ENCODE measurements around the gene GALNT13.

GALNT13 gene

DNA sequence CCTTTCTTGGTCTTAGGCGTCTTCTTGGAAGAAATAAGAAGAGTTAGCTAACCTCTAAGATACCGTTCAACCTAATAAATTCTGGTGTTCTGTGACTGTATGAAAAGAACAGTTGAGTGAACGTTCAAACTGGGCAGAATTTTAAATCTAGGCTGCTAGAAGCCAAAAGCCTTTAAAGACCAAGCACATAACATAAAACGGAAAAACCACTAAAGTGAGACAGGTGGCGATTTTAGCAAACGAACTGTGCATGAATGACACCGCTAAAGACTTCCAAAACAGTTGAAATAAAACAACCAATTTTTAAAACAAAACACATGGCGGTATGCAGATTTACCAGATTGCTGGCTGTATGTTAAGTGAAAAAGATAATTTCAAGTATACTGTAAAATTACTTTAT lies 73.1 kb downstream of the GALNT13 start:
- no peak for DNase-seq (ENCODE audit: low read depth)

DNA sequence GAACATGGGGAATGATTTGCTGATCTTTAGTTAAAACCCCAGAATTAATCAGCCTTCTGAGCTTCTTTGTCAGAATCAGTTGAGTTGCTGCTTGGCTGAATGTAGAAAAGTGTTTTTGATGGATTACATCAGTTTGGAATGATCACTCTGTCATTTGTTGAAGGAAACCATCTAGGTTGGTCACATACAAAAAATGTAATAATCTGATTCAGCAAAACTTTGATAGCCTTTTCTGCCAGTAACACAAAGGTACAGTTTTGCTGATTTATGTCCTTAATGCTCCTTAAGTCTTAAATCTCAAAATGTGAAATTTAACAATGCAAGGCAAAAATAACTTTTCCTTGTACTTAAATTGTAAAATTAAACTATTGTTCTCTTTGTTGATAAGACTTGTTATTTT lies 74.3 kb downstream of the GALNT13 start:
- DNase-seq (ENCODE audit: low read depth): no peak

GRCh38 chr2:153953761-153954160 lies 82.0 kb downstream of the GALNT13 start:
- DNase-seq (ENCODE audit: low read depth): no peak

DNA sequence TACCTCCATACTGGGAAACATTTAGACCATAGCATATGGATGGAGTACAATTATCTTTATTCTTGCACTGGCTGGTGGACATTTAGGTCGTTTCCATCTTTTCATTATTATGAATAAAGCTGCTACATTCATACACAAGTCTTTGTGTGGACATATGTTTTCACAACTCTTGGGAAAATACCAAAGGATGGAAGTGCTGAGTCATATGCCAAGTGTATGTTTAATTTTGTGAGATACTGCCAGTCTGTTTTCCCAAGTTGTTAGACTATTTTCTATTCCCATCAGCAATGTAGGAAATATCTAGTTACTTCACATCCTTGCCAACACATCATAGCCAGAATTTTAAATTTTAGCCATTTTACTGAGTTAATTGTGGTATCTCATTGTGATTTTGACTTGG lies 91.5 kb downstream of the GALNT13 start:
- DNase-seq (ENCODE audit: low read depth): no peak

DNA sequence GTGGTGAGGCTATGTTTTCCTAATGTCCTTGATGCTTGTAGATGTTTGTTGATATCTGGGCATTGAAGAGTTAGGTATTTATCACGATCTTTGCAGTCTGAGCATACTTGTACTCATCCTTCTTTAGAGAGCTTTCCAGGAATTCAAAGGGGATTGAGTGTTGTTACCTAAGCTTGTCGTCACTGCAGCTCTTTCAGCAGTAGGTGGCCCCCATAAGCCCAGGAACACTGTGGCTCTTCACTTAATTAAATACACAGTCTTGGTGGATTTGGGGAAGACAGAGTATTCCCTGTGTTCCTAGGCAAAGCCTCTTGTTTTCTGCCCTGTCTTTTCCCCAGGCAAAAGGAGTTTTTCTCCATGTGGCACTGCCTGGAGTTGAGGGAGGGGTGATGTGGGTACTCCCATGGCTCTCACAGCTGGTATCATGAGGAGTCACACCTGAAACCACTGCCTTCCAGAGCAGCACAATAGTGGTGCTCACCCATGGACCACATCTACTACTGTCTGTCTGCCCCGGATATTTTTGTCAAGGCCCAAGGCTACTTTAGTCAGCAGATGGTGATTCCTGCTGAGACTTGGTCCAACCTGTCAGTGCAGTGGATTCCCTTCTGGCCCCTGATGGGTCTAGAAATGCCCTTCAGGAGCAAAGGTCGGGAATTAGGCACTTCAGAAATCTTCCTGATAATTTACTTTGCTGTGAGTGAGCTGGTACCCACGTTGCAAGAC lies 95.7 kb downstream of the GALNT13 start:
- no peak for DNase-seq (ENCODE audit: low read depth)

GRCh38 chr2:153971250-153971649 lies 99.5 kb downstream of the GALNT13 start:
- DNase-seq (ENCODE audit: low read depth): no peak

DNA sequence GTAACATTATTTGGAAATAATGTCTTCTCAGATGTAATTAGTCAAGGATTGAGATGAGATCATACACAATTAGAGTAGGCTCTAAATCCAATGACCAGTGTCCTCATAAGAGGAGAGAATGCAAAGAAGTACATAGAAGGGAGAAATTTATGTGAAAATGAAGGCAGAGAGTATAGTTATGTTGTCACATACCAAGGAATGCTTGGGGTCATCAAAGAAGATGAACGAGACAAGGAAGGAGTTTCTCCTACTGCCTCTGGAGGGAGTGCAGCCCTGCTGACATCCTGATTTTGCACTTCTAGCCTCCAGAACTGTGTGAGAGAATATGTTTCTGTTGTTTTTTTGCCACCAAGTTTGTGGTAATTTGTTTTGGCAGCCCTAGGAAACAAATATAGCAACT lies 100.1 kb downstream of the GALNT13 start:
- DNase-seq (ENCODE audit: low read depth): no peak

DNA sequence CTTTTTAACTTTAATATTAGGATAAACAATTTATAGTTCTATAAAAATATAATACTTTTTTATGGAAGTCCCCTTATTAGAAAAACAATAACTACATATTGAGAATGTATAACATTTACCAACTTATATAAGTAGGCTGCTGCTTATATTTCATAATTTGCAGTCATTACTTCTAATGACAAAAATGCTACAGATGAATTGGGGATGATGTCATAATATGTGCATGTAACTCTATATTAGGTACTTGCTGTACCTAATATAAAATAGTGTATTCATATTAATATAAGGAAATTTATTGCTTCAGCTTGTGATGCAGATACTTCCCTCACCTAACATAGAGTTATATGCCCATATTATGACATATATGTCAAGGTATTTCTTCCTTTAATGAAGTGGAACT lies 100.7 kb downstream of the GALNT13 start:
- DNase-seq (ENCODE audit: low read depth): no peak

- DNase-seq (ENCODE audit: low read depth): no peak
Observed at GRCh38 chr2:153986488-153987229, 114.9 kb downstream of the GALNT13 start.

GRCh38 chr2:153990771-153991170 lies 119.0 kb downstream of the GALNT13 start:
- DNase-seq (ENCODE audit: low read depth): no peak

- DNase-seq (ENCODE audit: low read depth): no peak
Observed at GRCh38 chr2:154013514-154013913, 141.8 kb downstream of the GALNT13 start.

- no peak for DNase-seq (ENCODE audit: low read depth)
Observed at GRCh38 chr2:154015233-154015632, 143.5 kb downstream of the GALNT13 start.

DNA sequence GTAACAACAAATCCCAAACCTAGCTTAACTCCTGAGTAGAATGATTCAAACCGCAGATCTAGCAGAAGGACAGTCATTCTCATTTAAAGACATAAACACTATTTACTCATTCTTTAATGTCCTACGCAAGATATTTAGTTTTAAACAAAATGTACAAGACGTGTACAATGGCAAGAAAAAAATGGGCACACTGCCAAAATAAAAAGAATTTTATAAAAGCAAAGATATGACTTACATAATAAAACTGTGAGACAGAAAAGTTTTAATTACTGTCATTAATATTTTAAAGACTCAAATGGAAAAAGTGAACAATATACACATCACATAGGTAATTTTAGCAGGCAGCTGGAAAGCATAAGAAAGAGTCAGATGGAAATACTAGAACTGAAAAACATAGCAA lies 157.8 kb downstream of the GALNT13 start:
- no peak for DNase-seq (ENCODE audit: low read depth)

- no peak for DNase-seq (ENCODE audit: low read depth)
Observed at GRCh38 chr2:154032220-154032619, 160.5 kb downstream of the GALNT13 start.

GRCh38 chr2:154046493-154046892 lies 174.8 kb downstream of the GALNT13 start:
- DNase-seq (ENCODE audit: low read depth): no peak

DNA sequence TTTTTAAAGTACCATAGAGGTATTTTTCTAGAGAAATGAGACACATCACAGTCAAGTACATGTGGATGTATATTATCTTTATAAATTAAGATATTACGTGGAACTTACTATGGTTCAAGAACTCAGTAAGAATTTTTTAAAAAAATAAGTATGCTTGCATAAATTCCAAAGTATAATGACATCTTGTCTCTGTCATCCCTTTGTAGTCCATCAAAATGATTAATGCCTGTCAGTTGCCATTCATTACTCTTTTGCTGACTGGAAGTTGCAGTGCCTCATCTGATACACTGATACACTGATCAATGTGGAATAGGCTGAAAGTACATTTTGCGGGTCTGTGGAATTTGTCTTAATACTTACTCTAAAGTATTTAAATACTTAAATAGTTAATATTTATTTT lies 177.2 kb downstream of the GALNT13 start:
- no peak for DNase-seq (ENCODE audit: low read depth)

DNA sequence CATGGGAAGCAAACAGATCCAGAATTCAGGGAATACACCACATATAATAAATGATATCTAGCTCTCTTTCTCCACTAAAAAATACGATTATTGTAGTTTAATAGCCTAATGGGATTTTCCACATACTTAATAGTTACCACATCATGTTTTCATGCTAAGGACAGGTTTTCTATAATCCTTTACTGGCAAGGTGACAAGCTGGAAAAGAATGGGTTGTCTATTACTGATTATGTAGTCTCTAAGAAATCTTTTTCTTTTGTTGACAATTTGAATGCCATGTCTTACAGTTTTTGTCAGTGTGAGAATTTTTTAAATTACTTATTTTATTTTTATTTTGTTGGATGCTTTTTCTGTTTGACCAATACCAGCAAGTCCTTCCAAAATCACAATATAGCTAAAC lies 177.8 kb downstream of the GALNT13 start:
- no peak for DNase-seq (ENCODE audit: low read depth)

DNA sequence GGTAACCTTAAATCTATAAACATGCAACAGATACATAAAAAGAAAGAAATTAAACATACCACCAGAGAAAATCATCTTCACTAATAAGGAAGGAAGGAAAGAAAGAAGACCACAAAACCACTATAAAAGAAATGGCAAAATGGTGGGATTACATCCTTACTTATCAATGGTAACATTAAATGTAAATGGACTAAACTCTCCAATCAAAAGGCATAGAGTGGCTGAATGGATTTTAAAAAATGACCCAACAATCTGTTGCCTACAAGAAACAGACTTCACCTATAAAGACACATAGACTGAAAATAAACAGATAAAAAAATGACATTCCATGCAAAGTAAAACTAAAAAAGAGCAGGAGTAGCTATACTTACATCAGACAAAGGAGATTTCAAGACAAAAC lies 195.4 kb downstream of the GALNT13 start:
- DNase-seq (ENCODE audit: low read depth): no peak

GRCh38 chr2:154078926-154079325 lies 207.2 kb downstream of the GALNT13 start:
- no peak for DNase-seq (ENCODE audit: low read depth)

GRCh38 chr2:154092571-154092970 lies 220.8 kb downstream of the GALNT13 start:
- no peak for DNase-seq (ENCODE audit: low read depth)

GRCh38 chr2:154093856-154094255 lies 222.1 kb downstream of the GALNT13 start:
- DNase-seq (ENCODE audit: low read depth): no peak

DNA sequence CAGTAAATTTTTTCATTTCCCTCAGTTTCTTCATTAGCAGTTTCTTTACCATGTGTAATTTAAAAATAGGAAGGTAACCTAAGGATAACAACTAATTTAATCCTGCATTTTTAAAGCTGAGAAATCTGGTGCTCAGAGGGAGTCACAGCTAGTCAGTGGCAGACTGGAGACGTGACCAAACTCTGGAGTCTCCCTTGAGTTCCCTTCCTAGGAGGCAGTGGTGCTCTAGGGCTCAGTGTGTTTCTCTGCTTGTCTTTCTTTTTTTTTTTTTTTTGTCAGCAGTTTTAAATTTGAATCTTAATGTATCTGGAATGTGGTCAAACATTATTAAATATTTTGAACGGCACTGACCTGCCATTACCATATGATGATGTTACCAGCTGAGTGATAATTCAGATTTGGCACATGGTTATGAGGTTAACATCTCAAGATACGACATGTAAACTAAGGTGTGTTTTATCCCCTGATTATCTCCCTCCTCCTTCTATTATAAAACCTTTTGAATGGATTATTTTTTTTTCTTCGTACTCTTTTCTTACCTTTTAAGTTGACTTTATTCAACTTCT lies 226.2 kb downstream of the GALNT13 start:
- no peak for DNase-seq (ENCODE audit: low read depth)

DNA sequence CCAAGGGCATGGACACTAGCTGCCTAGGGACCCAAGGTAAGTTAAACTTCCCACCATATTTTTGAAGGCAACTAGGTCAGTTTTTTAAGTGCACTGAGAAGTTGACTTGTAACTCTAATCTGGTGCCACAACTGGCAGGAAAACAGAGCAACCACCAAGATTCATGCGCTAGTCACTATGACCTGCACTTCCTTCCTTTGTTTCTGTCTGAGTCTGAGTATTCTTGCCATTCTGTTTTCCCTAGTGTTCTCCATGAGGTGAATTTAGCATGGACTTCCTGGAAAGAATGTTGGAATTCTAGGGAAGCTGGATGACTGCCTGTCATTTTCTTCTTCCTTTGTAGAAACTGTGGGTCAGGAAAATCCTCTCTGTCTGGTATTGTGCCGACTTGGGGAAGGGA lies 249.0 kb downstream of the GALNT13 start:
- no peak for DNase-seq (ENCODE audit: low read depth)
